Fibroblast of the aortic adventitia (primary cell): ENCODE data around the gene KCNQ1. TPM values are rescaled to one million over a fixed set of nuclear protein-coding genes. Genes with fewer than 3 reads are reported as not detected.

ENCODE experiments used
- DNase-seq: peaks from one replicate; pipeline ENCODE4 v3.0.0-alpha.2; 2010; ENCODE audit warnings: low read depth
- H3K4me3 ChIP-seq: 2 replicates; pipeline ENCODE4 v1.5.1; 2011; ENCODE audit warnings: low read depth, mild to moderate bottlenecking, control low read depth, low read length, moderate library complexity
- CTCF ChIP-seq: IDR thresholded peaks from 2 replicates; pipeline ENCODE4 v1.5.1; 2011; ENCODE audit warnings: mild to moderate bottlenecking, low read length, control low read depth, inconsistent platforms; ENCODE audit not compliant: insufficient read depth
- total RNA-seq: library from RNA; depleted of rRNA; stranded (reverse); fragments of >200 nt; gene quantifications from 2 replicates; pipeline ENCODE4 v1.2.3, GENCODE V29; 2012; ENCODE audit warnings: low replicate concordance

Gene KCNQ1
- total RNA-seq, 1 donor, result not detected

- H3K4me3 ChIP-seq, result no peak overlapping the region
- no peak for TF ChIP-seq CTCF
- no peak for DNase-seq
Observed at GRCh38 chr11:2537896-2538724, 93.3 kb downstream of the KCNQ1 start.

- H3K4me3 ChIP-seq, result no peak overlapping the region
- TF ChIP-seq CTCF, result no peak
- no peak for DNase-seq
Observed at GRCh38 chr11:2538951-2539350, 94.1 kb downstream of the KCNQ1 start.

GRCh38 chr11:2539371-2540222, 94.8 kb downstream of the KCNQ1 start:
- no peak for DNase-seq
- no peak overlapping the region for H3K4me3 ChIP-seq
- TF ChIP-seq CTCF, result no peak

GRCh38 chr11:2540223-2540991, 95.6 kb downstream of the KCNQ1 start:
- TF ChIP-seq CTCF, result no peak
- no peak for DNase-seq
- H3K4me3 ChIP-seq, result no peak overlapping the region

- H3K4me3 ChIP-seq, result no peak overlapping the region
- DNase-seq, result no peak
- no peak for TF ChIP-seq CTCF
Observed at GRCh38 chr11:2540992-2541680, 96.3 kb downstream of the KCNQ1 start.

- H3K4me3 ChIP-seq, result no peak overlapping the region
- no peak for DNase-seq
- no peak for TF ChIP-seq CTCF
Observed at GRCh38 chr11:2541881-2542361, 97.1 kb downstream of the KCNQ1 start.
